A549 (cell line): ENCODE results near the gene TSHZ2. TPM values are rescaled to one million over a fixed set of nuclear protein-coding genes. Genes with fewer than 3 reads are reported as not detected.

ENCODE experiments used
- ATAC-seq, 2 experiments: fragments of 200-7000 bp in 1 of 2; fragments of >200 bp in 1 of 2; cut with Nextera tagmentation in 1 of 2; cut with Tn5 transposase in 1 of 2; 3 replicates each; pipeline versions ENCODE4 v1.8.0 to v1.9.1; 2018 to 2020; ENCODE audit warnings: mild to moderate bottlenecking in 1 of 2, moderate library complexity in 1 of 2
- CTCF ChIA-PET: fragments of 300-600 bp; sonication (Branson Sonifier 250); formaldehyde crosslinking; extraction: SDS; loops from one replicate; lab custom pipeline; 2021; ENCODE audit warnings: antibody characterized with exemption, inconsistent platforms; lab: Yijun Ruan, JAX
- POLR2A ChIA-PET: fragments of 350-600 bp; formaldehyde crosslinking; extraction: SDS; loops from one replicate; lab custom pipeline; 2021; ENCODE audit warnings: antibody characterized with exemption, inconsistent platforms; lab: Yijun Ruan, JAX
- DNase-seq, 2 experiments: peaks; one replicate each; pipeline versions ENCODE4 v3.0.0 to v3.0.0-alpha.2; 2011 to 2016; ENCODE audit warnings: low read depth in 1 of 2, low spot score in 1 of 2
- FAIRE-seq: peaks from 2 replicates; lab custom pipeline; 2011; peaks lifted over from hg19 to GRCh38; lab: Jason Lieb, UNC
- H3K27ac ChIP-seq, 2 experiments: fragments of >200 bp; sonication (Bioruptor Twin); formaldehyde crosslinking; 3 replicates each; pipeline ENCODE4 v1.5.1; 2016 to 2017
- H3K4me1 ChIP-seq: fragments of >200 bp; sonication (Bioruptor Twin); formaldehyde crosslinking; 3 replicates; pipeline ENCODE4 v1.6.1; 2016
- H3K4me2 ChIP-seq: fragments of >200 bp; sonication (Bioruptor Twin); formaldehyde crosslinking; 3 replicates; pipeline ENCODE4 v1.6.1; 2016
- H3K4me3 ChIP-seq: fragments of >200 bp; sonication (Bioruptor Twin); formaldehyde crosslinking; 3 replicates; pipeline ENCODE4 v1.5.1; 2016
- H3K9me3 ChIP-seq: fragments of >200 bp; sonication (Bioruptor Twin); formaldehyde crosslinking; 3 replicates; pipeline ENCODE4 v1.6.1; 2016
- CBX2 ChIP-seq: fragments of 200-600 bp; sonication (generic); IDR thresholded peaks from 2 replicates; pipeline ENCODE4 v1.6.1; 2016; ENCODE audit warnings: low read depth, mild to moderate bottlenecking, borderline replicate concordance
- CEBPB ChIP-seq, 2 experiments: fragments of >200 bp in 1 of 2; sonication (Bioruptor Twin) in 1 of 2; formaldehyde crosslinking in 1 of 2; IDR thresholded peaks; 2 replicates each; pipeline ENCODE4 v1.6.1; 2012 to 2016
- CHD2 ChIP-seq: fragments of 150-350 bp; IDR thresholded peaks from 2 replicates; pipeline ENCODE4 v1.6.1; 2014; ENCODE audit warnings: low read length; ENCODE audit not compliant: partially characterized antibody
- CTCF ChIP-seq: fragments of >200 bp; sonication (Bioruptor Twin); formaldehyde crosslinking; IDR thresholded peaks from 3 replicates; pipeline ENCODE4 v1.5.1; 2016
- ESRRA ChIP-seq: fragments of 150-350 bp; IDR thresholded peaks from 2 replicates; pipeline ENCODE4 v1.6.1; 2014; ENCODE audit warnings: mild to moderate bottlenecking, low read length, borderline replicate concordance
- HOXB13 ChIP-seq: fragments of 250-450 bp; sonication (Bioruptor Pico); IDR thresholded peaks from 2 replicates; pipeline ENCODE4 v1.5.0; 2020; ENCODE audit warnings: low read depth, mild to moderate bottlenecking, moderate library complexity
- HOXB5 ChIP-seq: fragments of 250-450 bp; sonication (Bioruptor Pico); IDR thresholded peaks from 2 replicates; pipeline ENCODE4 v1.5.0; 2020; ENCODE audit warnings: mild to moderate bottlenecking, moderate library complexity
- MAFK ChIP-seq: fragments of 450-650 bp; IDR thresholded peaks from 2 replicates; pipeline ENCODE4 v1.6.1; 2014; ENCODE audit not compliant: partially characterized antibody
- MAX ChIP-seq: IDR thresholded peaks from 2 replicates; pipeline ENCODE4 v1.6.1; 2012
- NFE2L2 ChIP-seq: fragments of 150-350 bp; conservative IDR thresholded peaks from 2 replicates; pipeline ENCODE4 v1.6.1; 2014; ENCODE audit warnings: low read length
- PBX3 ChIP-seq: IDR thresholded peaks from 2 replicates; pipeline ENCODE4 v1.6.1; 2012
- RAD21 ChIP-seq, 2 experiments: fragments of >200 bp in 1 of 2; sonication (Bioruptor Twin) in 1 of 2; formaldehyde crosslinking in 1 of 2; IDR thresholded peaks in 1 of 2; conservative IDR thresholded peaks in 1 of 2; 2 replicates in 1 of 2; 3 replicates in 1 of 2; pipeline ENCODE4 v1.6.1; 2012 to 2018; ENCODE audit warnings: inconsistent platforms in 1 of 2
- RARB ChIP-seq: fragments of 250-450 bp; sonication (Bioruptor Pico); IDR thresholded peaks from 2 replicates; pipeline ENCODE4 v1.8.0; 2021; ENCODE audit warnings: mild to moderate bottlenecking, moderate library complexity
- RFX5 ChIP-seq: fragments of 450-650 bp; IDR thresholded peaks from 2 replicates; pipeline ENCODE4 v1.7.1; 2014; ENCODE audit warnings: antibody characterized with exemption, mild to moderate bottlenecking, moderate library complexity
- RNF2 ChIP-seq: fragments of 200-600 bp; sonication (generic); IDR thresholded peaks from 2 replicates; pipeline ENCODE4 v1.6.1; 2016; ENCODE audit warnings: low read depth, mild to moderate bottlenecking, antibody characterized with exemption, moderate library complexity, borderline replicate concordance
- ZNF302 ChIP-seq: fragments of 250-450 bp; sonication (Bioruptor Pico); IDR thresholded peaks from 2 replicates; pipeline ENCODE4 v1.9.0; 2021; ENCODE audit warnings: inconsistent platforms, mild to moderate bottlenecking, moderate library complexity
- WGBS: methylation state at CpG from one replicate; pipeline ENCODE4 v1.1.6; 2017; ENCODE audit errors: missing lambda C conversion rate; 5-methylcytosine and 5-hydroxymethylcytosine counted together
- polyA plus RNA-seq, 4 experiments: library from polyadenylated mRNA; depleted of rRNA in 3 of 4; stranded (reverse); fragments of >200 nt; fragmentation: RNase III in 1 of 4; extraction: RNeasy Plus Mini Kit Qiagen cat#74134 plus additional on column Dnase treatment in 1 of 4; gene quantifications; 2 replicates in 3 of 4; 3 replicates in 1 of 4; pipeline ENCODE4 v1.2.3, GENCODE V29; 2011 to 2017
- TF ChIP-seq, protein P1 (sequence below): fragments of 150-350 bp; IDR thresholded peaks from 2 replicates; pipeline ENCODE4 v1.6.1; 2014; ENCODE audit warnings: low read depth, mild to moderate bottlenecking, low read length

The TSHZ2 gene
- polyA plus RNA-seq, 2 of the 4 experiments (the other 2 are of a cell fraction): not detected

GRCh38 chr20:53490620-53491019 is 518.5 kb downstream of the TSHZ2 start:
- no peak for DNase-seq
- H3K9me3 ChIP-seq: no peaks in the 10 kb centered on the region
- FAIRE-seq: no peak
- TF ChIP-seq MAX: no peak
- no peak for ATAC-seq
- ChIA-PET POLR2A (no interaction called here), CTCF (no interaction called here)
- no peaks in the 10 kb centered on the region for H3K4me1 ChIP-seq
- no peak overlapping the region for H3K4me3 ChIP-seq
- no peak overlapping the region for H3K27ac ChIP-seq
- WGBS: 66% methylated on average over 3 of the region's 3 CpGs
- no peak overlapping the region for H3K4me2 ChIP-seq

GRCh38 chr20:53491462-53491861 is 519.3 kb downstream of the TSHZ2 start:
- no peak overlapping the region for H3K4me2 ChIP-seq
- CTCF ChIA-PET: no interaction called here
- no peaks in the 10 kb centered on the region for H3K4me1 ChIP-seq
- TF ChIP-seq, protein P1, sequence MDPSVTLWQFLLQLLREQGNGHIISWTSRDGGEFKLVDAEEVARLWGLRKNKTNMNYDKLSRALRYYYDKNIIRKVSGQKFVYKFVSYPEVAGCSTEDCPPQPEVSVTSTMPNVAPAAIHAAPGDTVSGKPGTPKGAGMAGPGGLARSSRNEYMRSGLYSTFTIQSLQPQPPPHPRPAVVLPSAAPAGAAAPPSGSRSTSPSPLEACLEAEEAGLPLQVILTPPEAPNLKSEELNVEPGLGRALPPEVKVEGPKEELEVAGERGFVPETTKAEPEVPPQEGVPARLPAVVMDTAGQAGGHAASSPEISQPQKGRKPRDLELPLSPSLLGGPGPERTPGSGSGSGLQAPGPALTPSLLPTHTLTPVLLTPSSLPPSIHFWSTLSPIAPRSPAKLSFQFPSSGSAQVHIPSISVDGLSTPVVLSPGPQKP: no peak
- TF ChIP-seq HOXB5 (CRISPR knock-in tag): no peak
- TF ChIP-seq RARB: no peak
- no peak for TF ChIP-seq NFE2L2
- no peak for TF ChIP-seq CHD2
- no peak for TF ChIP-seq CTCF
- TF ChIP-seq ZNF302 (CRISPR knock-in tag): no peak
- no peak for TF ChIP-seq HOXB13 (CRISPR knock-in tag)
- no peak for TF ChIP-seq CBX2
- TF ChIP-seq ESRRA: no peak
- DNase-seq (no peak), FAIRE-seq (no peak), ATAC-seq (no peak)
- no peak overlapping the region for H3K4me3 ChIP-seq
- no peak overlapping the region for H3K27ac ChIP-seq
- POLR2A ChIA-PET: no interaction called here
- H3K9me3 ChIP-seq: no peaks in the 10 kb centered on the region
- WGBS: 64% methylated on average over 5 of the region's 5 CpGs

DNA sequence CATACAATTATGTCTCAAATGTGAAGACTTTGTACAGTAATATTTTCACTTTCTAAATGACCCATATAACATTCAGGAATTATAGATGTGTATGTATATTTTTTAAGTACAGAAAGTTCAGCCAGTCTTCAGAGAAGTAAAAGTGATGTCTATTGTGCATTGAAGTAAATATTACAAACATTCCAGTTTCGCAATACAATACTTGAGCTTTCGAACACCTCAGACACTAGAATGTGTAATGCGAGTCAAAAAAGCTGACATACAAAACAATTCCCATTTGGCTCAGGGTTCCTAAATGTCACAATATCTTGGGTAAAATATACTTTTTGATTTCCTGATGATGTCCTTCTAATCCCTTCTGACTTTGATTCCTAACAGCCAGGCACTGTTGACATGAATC is 520.1 kb downstream of the TSHZ2 start:
- DNase-seq (no peak), FAIRE-seq (no peak), ATAC-seq (no peak)
- Histone ChIP-seq H3K4me2 (no peak overlapping the region), H3K9me3 (no peaks in the 10 kb centered on the region), H3K4me3 (no peak overlapping the region), H3K27ac (no peak overlapping the region), H3K4me1 (no peaks in the 10 kb centered on the region)
- no peak for TF ChIP-seq PBX3
- no peak for TF ChIP-seq RFX5
- no peak for TF ChIP-seq MAFK
- TF ChIP-seq CEBPB (IDR thresholded peaks at IDR 0.05): peak; percentile 26 to 42; a peak in 2 of 4 replicates
- TF ChIP-seq RNF2: no peak
- no peak for TF ChIP-seq RAD21 (conservative IDR thresholded peaks at IDR 0.05 in 1 of 2, IDR thresholded peaks at IDR 0.05 in 1 of 2)
- ChIA-PET CTCF (no interaction called here), POLR2A (no interaction called here)
- WGBS: 62% methylated on average over 3 of the region's 3 CpGs
